Measurements from ENCODE around the gene ZFAND6.

DNA sequence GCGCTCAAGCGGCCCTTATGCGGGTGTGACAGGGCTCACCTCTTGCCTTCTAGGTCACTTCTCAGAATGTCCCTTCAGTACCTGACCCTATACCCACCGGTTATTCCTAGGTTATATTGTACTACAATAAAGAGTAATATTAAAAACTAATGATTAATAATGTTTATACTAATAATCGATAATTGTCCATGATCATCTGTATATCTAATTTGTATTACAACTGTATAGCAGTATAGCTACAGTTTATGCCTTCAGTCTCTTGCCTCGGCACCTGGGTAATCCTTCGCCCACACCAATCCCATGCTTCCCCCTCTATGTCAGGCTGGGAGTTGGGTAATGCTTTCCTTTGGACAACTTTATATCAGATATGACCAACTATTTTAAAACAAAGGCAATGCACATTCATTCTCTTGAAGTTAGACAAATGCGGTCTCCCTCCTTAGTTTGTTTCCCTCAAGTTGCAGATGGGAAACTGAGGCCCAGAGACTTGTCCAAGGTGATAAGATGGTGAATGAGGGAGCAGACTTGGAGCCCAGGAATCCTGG, 96.8 kb downstream of the ZFAND6 start:
- TF ChIP-seq, protein P1, sequence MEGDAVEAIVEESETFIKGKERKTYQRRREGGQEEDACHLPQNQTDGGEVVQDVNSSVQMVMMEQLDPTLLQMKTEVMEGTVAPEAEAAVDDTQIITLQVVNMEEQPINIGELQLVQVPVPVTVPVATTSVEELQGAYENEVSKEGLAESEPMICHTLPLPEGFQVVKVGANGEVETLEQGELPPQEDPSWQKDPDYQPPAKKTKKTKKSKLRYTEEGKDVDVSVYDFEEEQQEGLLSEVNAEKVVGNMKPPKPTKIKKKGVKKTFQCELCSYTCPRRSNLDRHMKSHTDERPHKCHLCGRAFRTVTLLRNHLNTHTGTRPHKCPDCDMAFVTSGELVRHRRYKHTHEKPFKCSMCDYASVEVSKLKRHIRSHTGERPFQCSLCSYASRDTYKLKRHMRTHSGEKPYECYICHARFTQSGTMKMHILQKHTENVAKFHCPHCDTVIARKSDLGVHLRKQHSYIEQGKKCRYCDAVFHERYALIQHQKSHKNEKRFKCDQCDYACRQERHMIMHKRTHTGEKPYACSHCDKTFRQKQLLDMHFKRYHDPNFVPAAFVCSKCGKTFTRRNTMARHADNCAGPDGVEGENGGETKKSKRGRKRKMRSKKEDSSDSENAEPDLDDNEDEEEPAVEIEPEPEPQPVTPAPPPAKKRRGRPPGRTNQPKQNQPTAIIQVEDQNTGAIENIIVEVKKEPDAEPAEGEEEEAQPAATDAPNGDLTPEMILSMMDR (IDR thresholded peaks at IDR 0.05; ENCODE audit: low read depth, low read length, missing input control) = no peak
- TF ChIP-seq TAF1 (conservative IDR thresholded peaks at IDR 0.05) (no peak), RXRA (IDR thresholded peaks at IDR 0.05) (no peak), SP1 (IDR thresholded peaks at IDR 0.05) (no peak), YY1 (IDR thresholded peaks at IDR 0.05) (no peak), RAD21 (IDR thresholded peaks at IDR 0.05) (no peak), JUND (IDR thresholded peaks at IDR 0.05) (no peak), GABPA (IDR thresholded peaks at IDR 0.05 in 1 of 2, conservative IDR thresholded peaks at IDR 0.05 in 1 of 2) (no peak)
- TF ChIP-seq, protein P2, sequence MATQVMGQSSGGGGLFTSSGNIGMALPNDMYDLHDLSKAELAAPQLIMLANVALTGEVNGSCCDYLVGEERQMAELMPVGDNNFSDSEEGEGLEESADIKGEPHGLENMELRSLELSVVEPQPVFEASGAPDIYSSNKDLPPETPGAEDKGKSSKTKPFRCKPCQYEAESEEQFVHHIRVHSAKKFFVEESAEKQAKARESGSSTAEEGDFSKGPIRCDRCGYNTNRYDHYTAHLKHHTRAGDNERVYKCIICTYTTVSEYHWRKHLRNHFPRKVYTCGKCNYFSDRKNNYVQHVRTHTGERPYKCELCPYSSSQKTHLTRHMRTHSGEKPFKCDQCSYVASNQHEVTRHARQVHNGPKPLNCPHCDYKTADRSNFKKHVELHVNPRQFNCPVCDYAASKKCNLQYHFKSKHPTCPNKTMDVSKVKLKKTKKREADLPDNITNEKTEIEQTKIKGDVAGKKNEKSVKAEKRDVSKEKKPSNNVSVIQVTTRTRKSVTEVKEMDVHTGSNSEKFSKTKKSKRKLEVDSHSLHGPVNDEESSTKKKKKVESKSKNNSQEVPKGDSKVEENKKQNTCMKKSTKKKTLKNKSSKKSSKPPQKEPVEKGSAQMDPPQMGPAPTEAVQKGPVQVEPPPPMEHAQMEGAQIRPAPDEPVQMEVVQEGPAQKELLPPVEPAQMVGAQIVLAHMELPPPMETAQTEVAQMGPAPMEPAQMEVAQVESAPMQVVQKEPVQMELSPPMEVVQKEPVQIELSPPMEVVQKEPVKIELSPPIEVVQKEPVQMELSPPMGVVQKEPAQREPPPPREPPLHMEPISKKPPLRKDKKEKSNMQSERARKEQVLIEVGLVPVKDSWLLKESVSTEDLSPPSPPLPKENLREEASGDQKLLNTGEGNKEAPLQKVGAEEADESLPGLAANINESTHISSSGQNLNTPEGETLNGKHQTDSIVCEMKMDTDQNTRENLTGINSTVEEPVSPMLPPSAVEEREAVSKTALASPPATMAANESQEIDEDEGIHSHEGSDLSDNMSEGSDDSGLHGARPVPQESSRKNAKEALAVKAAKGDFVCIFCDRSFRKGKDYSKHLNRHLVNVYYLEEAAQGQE (IDR thresholded peaks at IDR 0.05) = no peak
- TF ChIP-seq, protein P3, sequence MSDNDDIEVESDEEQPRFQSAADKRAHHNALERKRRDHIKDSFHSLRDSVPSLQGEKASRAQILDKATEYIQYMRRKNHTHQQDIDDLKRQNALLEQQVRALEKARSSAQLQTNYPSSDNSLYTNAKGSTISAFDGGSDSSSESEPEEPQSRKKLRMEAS (IDR thresholded peaks at IDR 0.05) = no peak
- TF ChIP-seq, protein P4, sequence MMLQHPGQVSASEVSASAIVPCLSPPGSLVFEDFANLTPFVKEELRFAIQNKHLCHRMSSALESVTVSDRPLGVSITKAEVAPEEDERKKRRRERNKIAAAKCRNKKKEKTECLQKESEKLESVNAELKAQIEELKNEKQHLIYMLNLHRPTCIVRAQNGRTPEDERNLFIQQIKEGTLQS (IDR thresholded peaks at IDR 0.05) = no peak
- TF ChIP-seq, protein P5, sequence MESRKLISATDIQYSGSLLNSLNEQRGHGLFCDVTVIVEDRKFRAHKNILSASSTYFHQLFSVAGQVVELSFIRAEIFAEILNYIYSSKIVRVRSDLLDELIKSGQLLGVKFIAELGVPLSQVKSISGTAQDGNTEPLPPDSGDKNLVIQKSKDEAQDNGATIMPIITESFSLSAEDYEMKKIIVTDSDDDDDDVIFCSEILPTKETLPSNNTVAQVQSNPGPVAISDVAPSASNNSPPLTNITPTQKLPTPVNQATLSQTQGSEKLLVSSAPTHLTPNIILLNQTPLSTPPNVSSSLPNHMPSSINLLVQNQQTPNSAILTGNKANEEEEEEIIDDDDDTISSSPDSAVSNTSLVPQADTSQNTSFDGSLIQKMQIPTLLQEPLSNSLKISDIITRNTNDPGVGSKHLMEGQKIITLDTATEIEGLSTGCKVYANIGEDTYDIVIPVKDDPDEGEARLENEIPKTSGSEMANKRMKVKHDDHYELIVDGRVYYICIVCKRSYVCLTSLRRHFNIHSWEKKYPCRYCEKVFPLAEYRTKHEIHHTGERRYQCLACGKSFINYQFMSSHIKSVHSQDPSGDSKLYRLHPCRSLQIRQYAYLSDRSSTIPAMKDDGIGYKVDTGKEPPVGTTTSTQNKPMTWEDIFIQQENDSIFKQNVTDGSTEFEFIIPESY (IDR thresholded peaks at IDR 0.05) = no peak

All from liver (tissue), 3 donors.